Spleen (tissue), 11 donors: Measurements from ENCODE around the gene CSRNP2. TPM values are rescaled to one million over a fixed set of nuclear protein-coding genes. Genes with fewer than 3 reads are reported as not detected.

ENCODE experiments used
- DNase-seq: peaks from one replicate; pipeline ENCODE4 v3.0.0-alpha.2; 2020
- H3K27ac ChIP-seq, 8 donors: fragments of 200-600 bp; sonication (generic) in 7 of 8; 1 replicate in 4 of 8; 2 replicates in 4 of 8; pipeline versions ENCODE4 v1.5.0 to v1.8.0; 2016 to 2021; ENCODE audit warnings: inconsistent platforms in 4 of 8, mild to moderate bottlenecking in 4 of 8, moderate library complexity in 1 of 8
- H3K27me3 ChIP-seq, 7 donors: fragments of 200-600 bp; sonication (generic) in 6 of 7; replicated peaks in 1 of 7; 1 replicate in 4 of 7; 2 replicates in 3 of 7; pipeline versions ENCODE4 v1.5.0 to v1.8.0; 2016 to 2021; ENCODE audit warnings: inconsistent platforms in 3 of 7, mild to moderate bottlenecking in 1 of 7
- H3K36me3 ChIP-seq, 6 donors: fragments of 200-600 bp; sonication (generic) in 5 of 6; 1 replicate in 4 of 6; 2 replicates in 2 of 6; pipeline versions ENCODE4 v1.5.0 to v1.8.0; 2016 to 2021; ENCODE audit warnings: inconsistent platforms in 2 of 6
- H3K4me1 ChIP-seq, 6 donors: fragments of 200-600 bp; sonication (generic) in 5 of 6; 1 replicate in 3 of 6; 2 replicates in 3 of 6; pipeline versions ENCODE4 v1.5.0 to v1.8.0; 2016 to 2021; ENCODE audit warnings: inconsistent platforms in 3 of 6
- H3K4me3 ChIP-seq, 8 donors: fragments of 200-600 bp; sonication (generic) in 7 of 8; 1 replicate in 4 of 8; 2 replicates in 4 of 8; pipeline versions ENCODE4 v1.5.0 to v1.8.0; 2016 to 2021; ENCODE audit warnings: inconsistent platforms in 4 of 8, mild to moderate bottlenecking in 4 of 8, moderate library complexity in 2 of 8
- H3K9me3 ChIP-seq, 8 donors: fragments of 200-600 bp; sonication (generic) in 7 of 8; 1 replicate in 4 of 8; 2 replicates in 4 of 8; pipeline versions ENCODE4 v1.5.0 to v1.8.0; 2016 to 2021; ENCODE audit warnings: inconsistent platforms in 4 of 8
- CTCF ChIP-seq, 11 experiments: fragments of 200-600 bp in 7 of 11; fragments of 450-650 bp in 4 of 11; sonication (generic) in 4 of 11; IDR thresholded peaks in 8 of 11; conservative IDR thresholded peaks in 3 of 11; 1 replicate in 7 of 11; 2 replicates in 4 of 11; pipeline versions ENCODE4 v1.4.0 to v1.8.0; 2016 to 2021; ENCODE audit warnings: antibody characterized with exemption in 11 of 11, inconsistent platforms in 4 of 11, mild to moderate bottlenecking in 1 of 11
- POLR2A ChIP-seq, 3 donors: fragments of 450-650 bp; IDR thresholded peaks; one replicate each; pipeline ENCODE4 v1.5.1; 2017; ENCODE audit warnings: antibody characterized with exemption in 3 of 3, mild to moderate bottlenecking in 1 of 3
- POLR2AphosphoS5 ChIP-seq, 3 donors: sonication (generic); formaldehyde crosslinking; IDR thresholded peaks; one replicate each; pipeline ENCODE4 v1.5.1; 2017; ENCODE audit warnings: antibody characterized with exemption in 3 of 3
- WGBS, 5 donors: extraction: QIAGEN DNeasy Blood & Tissue Kit in 3 of 5; methylation state at CpG; one replicate each; pipeline versions ENCODE4 v1.1.5 to v1.1.7; 2013 to 2018; 5-methylcytosine and 5-hydroxymethylcytosine counted together
- intact Hi-C: fragments of 100-400 bp; cut with DNase I; formaldehyde crosslinking; loops from one replicate; pipeline ENCODE4 v1.15.0; 2023; ENCODE audit warnings: low total_unique reads
- polyA plus RNA-seq, 3 donors: library from polyadenylated mRNA; stranded (reverse); fragments of 200-250 nt; gene quantifications; one replicate each; pipeline ENCODE4 v1.2.1, GENCODE V29; 2013
- total RNA-seq, 7 donors: library from RNA; depleted of rRNA in 3 of 7; stranded (reverse); fragments of >200 nt in 3 of 7; fragmentation: NEBNext Ultra II Directional in 4 of 7; extraction: Animal tissue kit (Norgen Biotek cat#: 25700) in 4 of 7; gene quantifications; one replicate each; pipeline versions ENCODE4 v1.1.0 to v1.2.1, GENCODE V29; 2016 to 2021
- donor health status: healthy with polysubstance abuse.
- donor health status: DM: no; HTN: no; CAD: no; lungs with moderate emphysema.
- donor health status: DM: no; HTN: no; CAD: no.
- donor health status: Bipolar disorder and iron deficiency.
- donor health status: healthy.
- donor health status: DM: no; HTN: no; CAD: no.
- donor health status: DM: yes; HTN: yes; CAD: no.

CSRNP2 gene
- total and polyA plus RNA-seq, 10 donors = 3.7 to 41.8 (median 23.1) TPM

- no peaks in the 10 kb centered on the region for H3K4me1 ChIP-seq
- no peaks in the 10 kb centered on the region for H3K9me3 ChIP-seq
- TF ChIP-seq POLR2AphosphoS5 (IDR thresholded peaks at IDR 0.05) (no peak), CTCF (IDR thresholded peaks at IDR 0.05 in 8 of 11, conservative IDR thresholded peaks at IDR 0.05 in 3 of 11) (no peak), POLR2A (IDR thresholded peaks at IDR 0.05) (no peak)
- H3K4me3 ChIP-seq = no peak overlapping the region
- intact Hi-C loops = no loop called here
- H3K27ac ChIP-seq = no peak overlapping the region
- DNase-seq = no peak
- 81 to 90% (median 88%) methylated on average over 3 of the region's 3 CpGs for WGBS, 5 donors
- H3K27me3 ChIP-seq = no peaks in the 10 kb centered on the region
- H3K36me3 ChIP-seq = peaks cover 0 to 44% (median 10%) of the 10 kb centered on the region in 6 donors
These were observed 45.5 kb upstream of the CSRNP2 start for GRCh38 chr12:51128919-51129318.

- H3K4me3 ChIP-seq = no peak overlapping the region
- no peaks in the 10 kb centered on the region for H3K4me1 ChIP-seq
- TF ChIP-seq POLR2A (IDR thresholded peaks at IDR 0.05) = no peak
- TF ChIP-seq POLR2AphosphoS5 (IDR thresholded peaks at IDR 0.05) = no peak
- TF ChIP-seq CTCF (IDR thresholded peaks at IDR 0.05 in 8 of 11, conservative IDR thresholded peaks at IDR 0.05 in 3 of 11) = no peak
- H3K36me3 ChIP-seq = peaks cover 0 to 32% (median 10%) of the 10 kb centered on the region in 6 donors
- H3K9me3 ChIP-seq = no peaks in the 10 kb centered on the region
- H3K27ac ChIP-seq = no peak overlapping the region
- H3K27me3 ChIP-seq = no peaks in the 10 kb centered on the region
- intact Hi-C loops = no loop called here
- 87 to 94% (median 92%) methylated on average over 2 of the region's 2 CpGs for WGBS, 5 donors
- no peak for DNase-seq
These were observed 43.8 kb upstream of the CSRNP2 start for GRCh38 chr12:51127050-51127729.

GRCh38 chr12:51126297-51126696 is 42.9 kb upstream of the CSRNP2 start:
- intact Hi-C loops = no loop called here

More at GRCh38 chr12:51126297-51126696, 42.9 kb upstream of the CSRNP2 start:
- no peak for DNase-seq
- TF ChIP-seq CTCF (IDR thresholded peaks at IDR 0.05 in 8 of 11, conservative IDR thresholded peaks at IDR 0.05 in 3 of 11) (no peak), POLR2A (IDR thresholded peaks at IDR 0.05) (no peak), POLR2AphosphoS5 (IDR thresholded peaks at IDR 0.05) (no peak)
- Histone ChIP-seq H3K9me3 (no peaks in the 10 kb centered on the region), H3K27me3 (no peaks in the 10 kb centered on the region), H3K4me1 (no peaks in the 10 kb centered on the region), H3K36me3 (peaks cover 0 to 32% (median 10%) of the 10 kb centered on the region in 6 donors), H3K27ac (no peak overlapping the region), H3K4me3 (no peak overlapping the region)
- 80 to 96% (median 93%) methylated on average over 2 of the region's 2 CpGs for WGBS, 5 donors
